ENCODE data around the gene ZC2HC1B.
"Not testable (repeated sequence)": the region's sequence is repeated elsewhere in the genome, so short reads cannot be mapped to it uniquely, and the experiment has no call there.

ZC2HC1B gene

GRCh38 chr6:143864234-143864633, at the start of gene ZC2HC1B:
TSS of gene ZC2HC1B (plus strand) at chr6:143864474. CDS start at chr6:143864540, 66 bp downstream.
- no peak for DNase-seq (ENCODE audit: low read depth in 3 of 3)

GRCh38 chr6:143817621-143818020, 46.7 kb upstream of the ZC2HC1B start:
- no peak for DNase-seq (ENCODE audit: low read depth in 3 of 3)

- no peak for DNase-seq (ENCODE audit: low read depth in 3 of 3)
Measured at GRCh38 chr6:143821359-143821758, 42.9 kb upstream of the ZC2HC1B start.

GRCh38 chr6:143822584-143823024, 41.7 kb upstream of the ZC2HC1B start:
- no peak for DNase-seq (ENCODE audit: low read depth in 3 of 3)

- DNase-seq (ENCODE audit: low read depth in 3 of 3), result no peak
Measured at GRCh38 chr6:143823548-143823947, 40.7 kb upstream of the ZC2HC1B start.

GRCh38 chr6:143828572-143828971, 35.7 kb upstream of the ZC2HC1B start:
- DNase-seq (ENCODE audit: low read depth in 3 of 3), result no peak

- no peak for DNase-seq (ENCODE audit: low read depth in 3 of 3)
Measured at GRCh38 chr6:143836150-143836549, 28.1 kb upstream of the ZC2HC1B start.

- no peak for DNase-seq (ENCODE audit: low read depth in 3 of 3)
Measured at GRCh38 chr6:143838395-143838794, 25.9 kb upstream of the ZC2HC1B start.

- DNase-seq (ENCODE audit: low read depth in 3 of 3), result no peak
Measured at GRCh38 chr6:143839196-143839595, 25.1 kb upstream of the ZC2HC1B start.

- DNase-seq (ENCODE audit: low read depth in 3 of 3), result no peak
Measured at GRCh38 chr6:143840595-143841265, 23.5 kb upstream of the ZC2HC1B start.

GRCh38 chr6:143842461-143842901, 21.8 kb upstream of the ZC2HC1B start:
- DNase-seq (ENCODE audit: low read depth in 3 of 3), result no peak

GRCh38 chr6:143842902-143843676, 21.2 kb upstream of the ZC2HC1B start, which contains the start of gene LTV1:
TSS of gene LTV1 (plus strand) at chr6:143843338. CDS start at chr6:143843478, 140 bp downstream.
- DNase-seq (ENCODE audit: low read depth in 3 of 3), result peak; percentile 84 to 92 (median 85)

- DNase-seq (ENCODE audit: low read depth in 3 of 3), result no peak
Measured at GRCh38 chr6:143843677-143843999, 20.6 kb upstream of the ZC2HC1B start.

- DNase-seq (ENCODE audit: low read depth in 3 of 3), result no peak
Measured at GRCh38 chr6:143844006-143844405, 20.3 kb upstream of the ZC2HC1B start.

- DNase-seq (ENCODE audit: low read depth in 3 of 3), result no peak
Measured at GRCh38 chr6:143845033-143845432, 19.2 kb upstream of the ZC2HC1B start.

- not testable (repeated sequence) for DNase-seq (ENCODE audit: low read depth in 3 of 3)
Measured at GRCh38 chr6:143851706-143852105, 12.6 kb upstream of the ZC2HC1B start.

GRCh38 chr6:143855057-143855456, 9.2 kb upstream of the ZC2HC1B start:
- DNase-seq (ENCODE audit: low read depth in 3 of 3), result not testable (repeated sequence)

- DNase-seq (ENCODE audit: low read depth in 3 of 3), result not testable (repeated sequence)
Measured at GRCh38 chr6:143856762-143857161, 7.5 kb upstream of the ZC2HC1B start.

GRCh38 chr6:143857651-143858050, 6.6 kb upstream of the ZC2HC1B start:
- no peak for DNase-seq (ENCODE audit: low read depth in 3 of 3)

GRCh38 chr6:143859891-143860660, 4.2 kb upstream of the ZC2HC1B start:
- DNase-seq (ENCODE audit: low read depth in 3 of 3), result no peak

- no peak for DNase-seq (ENCODE audit: low read depth in 3 of 3)
Measured at GRCh38 chr6:143863771-143864170, 503 bp upstream of the ZC2HC1B start.

GRCh38 chr6:143867236-143867635, 3.0 kb downstream of the ZC2HC1B start:
- DNase-seq (ENCODE audit: low read depth in 3 of 3), result no peak
